Stimulated activated CD4-positive, alpha-beta T cell treated with anti-CD3 and anti-CD28 coated beads, Interleukin-12 subunit alpha, Interleukin-12 subunit beta, amount 100 ng/mL, for 4 hours (primary cell): ENCODE results near the gene NT5DC1.

Experiments used
- DNase-seq: peaks from one replicate; pipeline ENCODE4 v3.0.0-alpha.2; 2020

Gene NT5DC1

GRCh38 chr6:116100419-116101301 is at the start of gene NT5DC1:
Gene NT5DC1 (plus strand): TSS chr6:116100853. CDS start chr6:116100931, 78 bp downstream.
- peak; percentile 84 for DNase-seq

GRCh38 chr6:116051244-116051643 is 49.4 kb upstream of the NT5DC1 start:
- no peak for DNase-seq

GRCh38 chr6:116055513-116055912 is 45.1 kb upstream of the NT5DC1 start:
- DNase-seq: no peak

- DNase-seq: no peak
Measured at GRCh38 chr6:116057766-116058165, 42.9 kb upstream of the NT5DC1 start.

GRCh38 chr6:116059713-116060571 is 40.7 kb upstream of the NT5DC1 start:
- DNase-seq: no peak

- DNase-seq: no peak
Measured at GRCh38 chr6:116060572-116061283, 39.9 kb upstream of the NT5DC1 start, which contains the start of gene FRK. Gene FRK (minus strand): TSS chr6:116060891. CDS start chr6:116060311, 580 bp downstream.

- no peak for DNase-seq
Measured at GRCh38 chr6:116062496-116062895, 38.2 kb upstream of the NT5DC1 start.

GRCh38 chr6:116064666-116065065 is 36.0 kb upstream of the NT5DC1 start:
- DNase-seq: no peak

GRCh38 chr6:116066789-116067188 is 33.9 kb upstream of the NT5DC1 start:
- DNase-seq: no peak

GRCh38 chr6:116070101-116070500 is 30.6 kb upstream of the NT5DC1 start:
- DNase-seq: no peak

- DNase-seq: no peak
Measured at GRCh38 chr6:116070616-116071389, 29.9 kb upstream of the NT5DC1 start.

- DNase-seq: no peak
Measured at GRCh38 chr6:116072368-116072767, 28.3 kb upstream of the NT5DC1 start.

GRCh38 chr6:116073765-116074440 is 26.8 kb upstream of the NT5DC1 start:
- DNase-seq: no peak

- DNase-seq: no peak
Measured at GRCh38 chr6:116074732-116075390, 25.8 kb upstream of the NT5DC1 start.

GRCh38 chr6:116078522-116078921 is 22.1 kb upstream of the NT5DC1 start:
- DNase-seq: no peak

- no peak for DNase-seq
Measured at GRCh38 chr6:116078945-116079344, 21.7 kb upstream of the NT5DC1 start.

GRCh38 chr6:116083052-116083451 is 17.6 kb upstream of the NT5DC1 start:
- no peak for DNase-seq

GRCh38 chr6:116084284-116084683 is 16.4 kb upstream of the NT5DC1 start:
- DNase-seq: no peak

- DNase-seq: no peak
Measured at GRCh38 chr6:116087437-116088027, 13.1 kb upstream of the NT5DC1 start.

- no peak for DNase-seq
Measured at GRCh38 chr6:116088946-116089345, 11.7 kb upstream of the NT5DC1 start.

GRCh38 chr6:116090251-116090650 is 10.4 kb upstream of the NT5DC1 start:
- DNase-seq: no peak
